ENCODE data around the gene GRID2IP. TPM values are rescaled to one million over a fixed set of nuclear protein-coding genes. Genes with fewer than 3 reads are reported as not detected.
"Not testable (repeated sequence)": the region's sequence is repeated elsewhere in the genome, so short reads cannot be mapped to it uniquely, and the experiment has no call there.

Gene GRID2IP
- total and polyA plus RNA-seq, 2 of the 8 experiments (the other 6 are each of a cell fraction or from before 2014, with no cell fraction given): 0.80 to 1.3 TPM

DNA sequence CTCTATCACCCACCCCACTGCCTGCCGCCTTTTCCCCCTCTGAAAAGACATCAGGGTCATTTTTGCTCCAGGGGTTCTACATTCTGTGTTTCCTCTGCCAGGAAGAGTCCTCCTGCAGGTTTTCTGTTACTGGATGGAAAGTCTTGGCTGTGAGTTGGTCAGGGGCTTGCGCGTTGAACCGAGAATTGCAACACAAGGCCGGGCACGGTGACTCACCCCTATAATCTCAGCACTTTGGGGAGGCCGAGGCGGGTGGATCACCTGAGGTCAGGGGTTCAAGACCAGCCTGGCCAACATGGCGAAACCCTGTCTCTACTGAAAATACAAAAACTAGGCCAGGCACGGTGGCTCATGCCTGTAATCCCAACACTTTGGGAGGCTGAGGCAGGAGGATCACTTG is 100.7 kb downstream of the GRID2IP start:
- POLR2A ChIA-PET (ENCODE audit: partially characterized antibody): interaction anchor here (2.5 kb wide), 1 partner anchor 16 kb away, joined by 6 read pairs; no protein-coding TSS in a partner anchor
- H3K27me3 ChIP-seq (replicated peaks in 1 of 4; ENCODE audit: control insufficient read depth in 3 of 4, extremely low read depth in 1 of 4, insufficient read depth in 3 of 4, low read length in 3 of 4); H3K4me2 ChIP-seq (ENCODE audit: insufficient read depth in 1 of 2, low read depth in 2 of 2, low read length in 2 of 2); H3K27ac ChIP-seq (ENCODE audit: low read depth, low read length); CTCF ChIA-PET (ENCODE audit: partially characterized antibody); H3K56ac ChIP-seq (replicated peaks; ENCODE audit: insufficient read length, low read depth, low read length); H4K91ac ChIP-seq (replicated peaks; ENCODE audit: insufficient read length, low read length); H2BK20ac ChIP-seq (ENCODE audit: low read length); H2BK15ac ChIP-seq (ENCODE audit: low read length); H3K36me3 ChIP-seq (ENCODE audit: control insufficient read depth in 2 of 4, insufficient read depth in 4 of 4, low read length in 3 of 4); H3K4ac ChIP-seq (replicated peaks; ENCODE audit: insufficient read length, low read depth, low read length); H2BK5ac ChIP-seq (ENCODE audit: low read depth, low read length); H3K23ac ChIP-seq (ENCODE audit: insufficient read length); H4K8ac ChIP-seq (ENCODE audit: extremely low read depth, insufficient read depth, low read length); H2BK120ac ChIP-seq (replicated peaks; ENCODE audit: low read depth, low read length); H3K4me1 ChIP-seq (replicated peaks in 1 of 4; ENCODE audit: control insufficient read depth in 3 of 4, insufficient read depth in 4 of 4, low read length in 3 of 4); H2AK5ac ChIP-seq (ENCODE audit: low read depth, low read length); H3K18ac ChIP-seq (ENCODE audit: extremely low read depth, low read length); H2BK12ac ChIP-seq (ENCODE audit: low read depth, low read length); H4K5ac ChIP-seq (ENCODE audit: insufficient read length, low read depth, low read length); H3K23me2 ChIP-seq (ENCODE audit: low read depth, low read length); H3K79me1 ChIP-seq (ENCODE audit: low read depth, low read length); H2AFZ ChIP-seq (ENCODE audit: low read length); H3K14ac ChIP-seq (ENCODE audit: insufficient read length); H4K20me1 ChIP-seq (replicated peaks in 1 of 2; ENCODE audit: control insufficient read depth in 1 of 2, insufficient read depth in 2 of 2, low read length in 2 of 2); FAIRE-seq; H3K9me3 ChIP-seq (ENCODE audit: insufficient read depth in 2 of 2, low read depth in 1 of 2, low read length in 1 of 2); DNase-seq (ENCODE audit: low read depth in 1 of 2, low spot score in 2 of 2); H3K9ac ChIP-seq (replicated peaks in 1 of 4; ENCODE audit: extremely low read depth in 1 of 4, low read depth in 3 of 4, low read length in 3 of 4); H3K4me3 ChIP-seq (ENCODE audit: extremely low read depth in 1 of 4, insufficient read depth in 2 of 4, low read depth in 3 of 4, low read length in 4 of 4): not testable (repeated sequence)
- WGBS, 2 experiments (ENCODE audit: extremely low coverage in 1 of 2, insufficient coverage in 1 of 2, insufficient read length in 1 of 2, insufficient replicate concordance in 2 of 2, low coverage in 1 of 2, low lambda C conversion rate in 2 of 2, missing lambda C conversion rate in 1 of 2): 86% methylated on average over 9 of the region's 10 CpGs; no CpG with 5 or more reads in 1 of the 2 experiments
- peaks cover 0 to 16% of the 10 kb centered on the region in 2 experiments; a peak in 3 of 4 replicates for H3K79me2 ChIP-seq (ENCODE audit: control insufficient read depth in 1 of 2, insufficient read depth in 2 of 2, low read length in 2 of 2)

GRCh38 chr7:6449884-6450283 is 101.4 kb downstream of the GRID2IP start:
- H3K23ac ChIP-seq (ENCODE audit: insufficient read length); H3K4me3 ChIP-seq (ENCODE audit: extremely low read depth in 1 of 4, insufficient read depth in 2 of 4, low read depth in 3 of 4, low read length in 4 of 4); H3K9me3 ChIP-seq (ENCODE audit: insufficient read depth in 2 of 2, low read depth in 1 of 2, low read length in 1 of 2); H4K20me1 ChIP-seq (replicated peaks in 1 of 2; ENCODE audit: control insufficient read depth in 1 of 2, insufficient read depth in 2 of 2, low read length in 2 of 2); H2AFZ ChIP-seq (ENCODE audit: low read length); H3K4me2 ChIP-seq (ENCODE audit: insufficient read depth in 1 of 2, low read depth in 2 of 2, low read length in 2 of 2); H4K8ac ChIP-seq (ENCODE audit: extremely low read depth, insufficient read depth, low read length); H3K4ac ChIP-seq (replicated peaks; ENCODE audit: insufficient read length, low read depth, low read length); H2BK15ac ChIP-seq (ENCODE audit: low read length); H3K56ac ChIP-seq (replicated peaks; ENCODE audit: insufficient read length, low read depth, low read length); CTCF ChIA-PET (ENCODE audit: partially characterized antibody); H3K23me2 ChIP-seq (ENCODE audit: low read depth, low read length); H2BK5ac ChIP-seq (ENCODE audit: low read depth, low read length); H3K9ac ChIP-seq (replicated peaks in 1 of 4; ENCODE audit: extremely low read depth in 1 of 4, low read depth in 3 of 4, low read length in 3 of 4); H4K91ac ChIP-seq (replicated peaks; ENCODE audit: insufficient read length, low read length); H2BK120ac ChIP-seq (replicated peaks; ENCODE audit: low read depth, low read length); H3K4me1 ChIP-seq (replicated peaks in 1 of 4; ENCODE audit: control insufficient read depth in 3 of 4, insufficient read depth in 4 of 4, low read length in 3 of 4); H3K18ac ChIP-seq (ENCODE audit: extremely low read depth, low read length); DNase-seq (ENCODE audit: low read depth in 1 of 2, low spot score in 2 of 2); H3K14ac ChIP-seq (ENCODE audit: insufficient read length); POLR2A ChIA-PET (ENCODE audit: partially characterized antibody); H3K79me1 ChIP-seq (ENCODE audit: low read depth, low read length); H3K27ac ChIP-seq (ENCODE audit: low read depth, low read length); H3K27me3 ChIP-seq (replicated peaks in 1 of 4; ENCODE audit: control insufficient read depth in 3 of 4, extremely low read depth in 1 of 4, insufficient read depth in 3 of 4, low read length in 3 of 4); H2BK20ac ChIP-seq (ENCODE audit: low read length); H4K5ac ChIP-seq (ENCODE audit: insufficient read length, low read depth, low read length); H2BK12ac ChIP-seq (ENCODE audit: low read depth, low read length); H2AK5ac ChIP-seq (ENCODE audit: low read depth, low read length); FAIRE-seq: not testable (repeated sequence)
- 93% methylated on average over 10 of the region's 11 CpGs; no CpG with 5 or more reads in 1 of the 2 experiments for WGBS, 2 experiments (ENCODE audit: extremely low coverage in 1 of 2, insufficient coverage in 1 of 2, insufficient read length in 1 of 2, insufficient replicate concordance in 2 of 2, low coverage in 1 of 2, low lambda C conversion rate in 2 of 2, missing lambda C conversion rate in 1 of 2)
- H3K36me3 ChIP-seq (ENCODE audit: control insufficient read depth in 2 of 4, insufficient read depth in 4 of 4, low read length in 3 of 4): peaks cover 0 to 12% (median 8%) of the 10 kb centered on the region in 4 experiments; a peak in 6 of 8 replicates
- peaks cover 0 to 23% of the 10 kb centered on the region in 2 experiments; a peak in 3 of 4 replicates for H3K79me2 ChIP-seq (ENCODE audit: control insufficient read depth in 1 of 2, insufficient read depth in 2 of 2, low read length in 2 of 2)
